ENCODE results near the gene ATP2C2.

The ATP2C2 gene

GRCh38 chr16:84361546-84361945 lies 6.8 kb upstream of the ATP2C2 start:
- in situ Hi-C loops (cut with HindIII; ENCODE audit: low sequenced_read_pairs) = no loop called here
- H3K4me3 ChIP-seq (ENCODE audit: low read depth, low read length) = no peak overlapping the region
- DNase-seq (ENCODE audit: low read depth, low spot score) = no peak
- no peak for TF ChIP-seq CTCF (IDR thresholded peaks at IDR 0.05; ENCODE audit: low read depth, low read length)

- DNase-seq (ENCODE audit: low read depth, low spot score) = no peak
- in situ Hi-C loops (cut with HindIII; ENCODE audit: low sequenced_read_pairs) = no loop called here
- no peak for TF ChIP-seq CTCF (IDR thresholded peaks at IDR 0.05; ENCODE audit: low read depth, low read length)
- no peak overlapping the region for H3K4me3 ChIP-seq (ENCODE audit: low read depth, low read length)
Observed at GRCh38 chr16:84362471-84362941, 5.8 kb upstream of the ATP2C2 start.

- DNase-seq (ENCODE audit: low read depth, low spot score) = no peak
Observed at GRCh38 chr16:84366208-84366607, 2.1 kb upstream of the ATP2C2 start.

GRCh38 chr16:84367297-84367680 lies 1.0 kb upstream of the ATP2C2 start:
- TF ChIP-seq CTCF (IDR thresholded peaks at IDR 0.05; ENCODE audit: low read depth, low read length) = no peak

More at GRCh38 chr16:84366208-84366607, 2.1 kb upstream of the ATP2C2 start:
- H3K4me3 ChIP-seq (ENCODE audit: low read depth, low read length) = no peak overlapping the region
- in situ Hi-C loops (cut with HindIII; ENCODE audit: low sequenced_read_pairs) = no loop called here
- TF ChIP-seq CTCF (IDR thresholded peaks at IDR 0.05; ENCODE audit: low read depth, low read length) = no peak

GRCh38 chr16:84367750-84368307 lies 509 bp upstream of the ATP2C2 start:
- in situ Hi-C loops (cut with HindIII; ENCODE audit: low sequenced_read_pairs) = no loop called here
- no peak for TF ChIP-seq CTCF (IDR thresholded peaks at IDR 0.05; ENCODE audit: low read depth, low read length)
- H3K4me3 ChIP-seq (ENCODE audit: low read depth, low read length) = no peak overlapping the region
- no peak for DNase-seq (ENCODE audit: low read depth, low spot score)

More at GRCh38 chr16:84367297-84367680, 1.0 kb upstream of the ATP2C2 start:
- no peak overlapping the region for H3K4me3 ChIP-seq (ENCODE audit: low read depth, low read length)
- in situ Hi-C loops (cut with HindIII; ENCODE audit: low sequenced_read_pairs) = no loop called here
- DNase-seq (ENCODE audit: low read depth, low spot score) = no peak

- H3K4me3 ChIP-seq (ENCODE audit: low read depth, low read length) = no peak overlapping the region
- in situ Hi-C loops (cut with HindIII; ENCODE audit: low sequenced_read_pairs) = no loop called here
- no peak for DNase-seq (ENCODE audit: low read depth, low spot score)
- TF ChIP-seq CTCF (IDR thresholded peaks at IDR 0.05; ENCODE audit: low read depth, low read length) = no peak
Observed at GRCh38 chr16:84369105-84369504, 767 bp downstream of the ATP2C2 start.

All from astrocyte of the spinal cord (primary cell).